ENCODE results near the gene KATNB1.
"Not testable (repeated sequence)": the region's sequence is repeated elsewhere in the genome, so short reads cannot be mapped to it uniquely, and the experiment has no call there.

Gene KATNB1

GRCh38 chr16:57726433-57726947 is 9.1 kb upstream of the KATNB1 start:
- DNase-seq, result no peak

DNA sequence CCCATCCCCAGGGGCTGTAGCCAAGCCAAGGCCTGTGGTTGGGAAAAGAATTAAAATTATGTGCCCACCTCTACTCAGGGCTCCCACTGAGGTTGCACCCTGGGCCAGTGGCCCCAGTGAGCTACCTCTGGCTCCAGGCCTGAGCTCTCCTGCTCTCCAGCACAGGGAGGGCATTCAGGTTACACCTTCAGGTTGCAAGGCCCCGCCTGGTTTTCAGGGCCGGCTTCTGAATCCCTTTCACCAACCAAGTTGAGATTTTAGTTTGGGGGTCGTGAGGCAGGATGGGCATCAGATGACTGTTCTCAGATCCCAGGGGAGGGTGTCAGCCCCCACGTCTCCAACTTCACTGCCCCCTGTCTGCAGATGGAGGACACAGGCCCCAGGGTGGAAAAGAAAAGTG is 8.0 kb upstream of the KATNB1 start:
- no peak for DNase-seq

DNA sequence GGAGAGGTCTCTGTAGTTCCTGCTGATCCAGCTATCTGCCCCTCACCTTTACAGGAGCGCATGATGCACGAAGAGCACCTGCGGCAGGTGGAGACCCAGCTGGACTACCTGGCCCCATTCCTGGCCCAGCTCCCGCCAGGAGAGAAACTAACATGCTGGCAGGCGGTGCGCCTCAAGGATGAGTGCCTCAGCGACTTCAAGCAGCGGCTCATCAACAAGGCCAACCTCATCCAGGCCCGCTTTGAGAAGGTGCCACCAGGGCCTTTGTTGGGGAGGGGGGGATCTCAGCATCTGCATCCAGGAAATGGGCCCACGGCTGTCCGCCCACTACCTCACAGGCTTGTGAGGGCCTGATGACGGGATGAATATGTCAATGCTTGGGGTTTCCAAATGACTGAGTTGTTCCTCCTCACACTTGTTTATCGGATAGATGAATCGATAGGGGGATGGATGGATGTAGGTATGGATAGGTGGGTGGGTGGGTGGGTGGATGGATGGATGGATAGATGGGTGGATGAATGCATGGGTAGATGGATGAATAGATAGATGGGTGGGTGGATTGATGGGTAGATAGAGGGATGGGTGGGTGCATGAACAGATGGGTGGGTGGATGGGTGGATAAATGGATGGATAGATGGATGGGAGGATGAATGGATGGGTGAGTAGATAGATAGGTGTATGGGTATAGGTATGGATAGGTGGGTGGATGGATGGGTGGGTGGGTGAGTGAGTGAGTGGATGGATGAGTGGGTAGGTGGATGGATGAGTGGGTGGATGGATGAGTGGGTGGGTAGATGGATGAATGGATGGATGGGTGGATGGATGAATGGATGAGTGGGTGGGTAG is 7.0 kb upstream of the KATNB1 start:
- no peak for DNase-seq

- DNase-seq, result no peak
Observed at GRCh38 chr16:57729182-57729484, 6.4 kb upstream of the KATNB1 start.

DNA sequence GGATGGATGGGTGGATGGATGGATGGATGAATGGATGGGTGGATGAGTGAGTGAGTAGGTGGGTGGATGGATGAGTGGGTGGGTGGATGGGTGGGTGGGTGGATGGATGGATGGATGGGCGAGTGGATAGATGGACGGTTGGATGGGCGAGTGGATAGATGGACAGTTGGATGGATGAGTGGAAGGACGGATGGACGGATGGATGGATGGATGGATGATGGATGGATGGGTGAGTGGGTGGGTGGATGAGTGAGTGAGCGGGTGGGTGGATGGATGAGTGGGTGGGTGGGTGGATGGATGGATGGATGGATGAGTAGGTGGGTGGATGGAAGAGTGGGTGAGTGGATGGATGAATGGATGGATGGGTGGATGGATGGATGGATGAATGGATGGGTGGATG is 5.7 kb upstream of the KATNB1 start:
- not testable (repeated sequence) for DNase-seq

GRCh38 chr16:57730771-57731730 is 4.5 kb upstream of the KATNB1 start:
- no peak for DNase-seq

GRCh38 chr16:57732037-57732436 is 3.5 kb upstream of the KATNB1 start:
- DNase-seq, result no peak

DNA sequence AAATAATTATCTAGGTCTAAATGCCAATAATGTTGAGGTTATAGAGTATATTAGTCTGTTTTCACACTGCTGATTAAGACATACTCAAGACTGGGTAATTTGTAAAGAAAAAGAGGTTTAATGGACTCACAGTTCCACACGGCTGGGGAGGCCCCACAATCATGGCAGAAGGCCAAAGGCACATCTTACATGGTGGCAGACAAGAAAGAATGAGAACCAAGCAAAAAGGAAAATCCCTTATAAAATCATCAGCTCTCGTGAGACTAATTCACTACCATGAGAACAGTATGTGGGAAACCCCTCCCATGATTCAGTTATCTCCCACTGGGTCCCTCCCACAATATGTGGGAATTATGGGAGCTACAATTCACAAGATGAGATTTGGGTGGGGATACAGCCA is 2.9 kb upstream of the KATNB1 start:
- DNase-seq, result no peak

DNA sequence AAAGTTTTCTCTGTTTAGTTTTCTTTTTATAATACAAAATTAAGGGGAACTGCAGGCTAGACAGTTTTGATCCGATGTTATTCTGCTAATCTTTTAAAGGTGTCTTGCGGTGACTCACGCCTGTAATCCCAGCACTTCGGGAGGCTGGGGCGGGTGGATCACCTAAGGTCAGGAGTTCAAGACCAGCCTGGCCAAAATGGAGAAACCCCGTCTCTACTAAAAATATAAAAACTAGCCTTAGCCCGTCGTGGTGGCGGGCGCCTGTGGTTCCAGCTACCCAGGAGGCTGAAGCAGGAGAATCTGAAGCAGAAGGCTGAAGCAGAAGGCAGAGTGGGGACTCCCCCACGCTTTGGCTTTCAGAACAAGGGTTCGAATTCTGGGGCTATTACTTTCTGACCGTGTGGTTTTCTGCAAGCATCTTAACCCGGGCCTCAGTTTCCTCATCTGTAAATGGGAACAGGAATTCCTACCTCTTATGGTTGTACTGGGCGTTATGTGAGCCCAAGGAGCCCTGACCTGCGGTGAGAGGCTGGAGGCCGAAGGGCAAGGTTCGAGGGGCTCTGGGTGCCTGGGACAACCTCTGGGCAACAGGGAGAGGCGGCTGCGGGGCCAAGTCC is 1.2 kb upstream of the KATNB1 start:
- DNase-seq, result no peak

DNA sequence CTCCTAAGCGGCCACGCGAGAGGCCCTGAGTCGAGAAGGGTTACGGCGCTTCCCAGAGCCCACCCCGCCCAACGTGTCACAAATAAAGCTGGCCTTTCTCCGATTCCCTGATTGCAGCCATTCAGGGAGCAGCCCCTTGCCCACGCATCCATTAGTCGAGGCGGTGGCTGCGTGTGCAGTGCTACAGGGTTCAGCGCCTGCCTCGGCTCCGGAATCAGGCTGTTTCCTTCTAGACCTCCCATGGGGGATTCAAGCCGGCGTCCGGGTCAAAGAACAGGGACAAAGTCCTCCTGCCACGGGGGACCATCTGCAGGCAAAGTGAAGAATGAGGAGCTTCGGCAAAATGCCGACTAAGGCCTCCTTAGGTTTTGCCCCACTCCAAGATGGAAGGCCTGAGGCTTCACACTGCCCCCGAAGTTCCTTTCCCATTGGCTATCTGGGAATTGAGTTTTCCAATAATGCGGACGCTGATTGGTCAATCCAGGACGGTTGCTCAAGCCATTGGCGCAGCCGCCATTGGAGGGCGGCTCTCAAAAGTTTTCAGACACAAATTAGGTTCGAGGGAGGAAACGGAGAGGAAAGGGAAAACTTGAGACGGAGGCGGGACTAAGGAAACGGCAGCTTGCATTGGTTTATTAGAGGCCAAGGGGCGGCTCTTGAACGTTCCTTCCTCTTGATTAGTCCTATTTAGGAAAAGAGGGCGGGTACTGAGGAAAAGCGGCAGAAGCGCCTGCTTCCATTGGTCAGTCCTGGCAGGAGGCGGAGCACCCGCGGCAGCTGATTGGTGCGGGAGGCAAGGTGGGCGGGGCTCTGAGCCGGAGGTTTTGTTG is 430 bp upstream of the KATNB1 start:
- peak; percentile 98 for DNase-seq

- peak; percentile 53 to 59 for DNase-seq
Observed at GRCh38 chr16:57736419-57737351, 1.1 kb downstream of the KATNB1 start.

DNA sequence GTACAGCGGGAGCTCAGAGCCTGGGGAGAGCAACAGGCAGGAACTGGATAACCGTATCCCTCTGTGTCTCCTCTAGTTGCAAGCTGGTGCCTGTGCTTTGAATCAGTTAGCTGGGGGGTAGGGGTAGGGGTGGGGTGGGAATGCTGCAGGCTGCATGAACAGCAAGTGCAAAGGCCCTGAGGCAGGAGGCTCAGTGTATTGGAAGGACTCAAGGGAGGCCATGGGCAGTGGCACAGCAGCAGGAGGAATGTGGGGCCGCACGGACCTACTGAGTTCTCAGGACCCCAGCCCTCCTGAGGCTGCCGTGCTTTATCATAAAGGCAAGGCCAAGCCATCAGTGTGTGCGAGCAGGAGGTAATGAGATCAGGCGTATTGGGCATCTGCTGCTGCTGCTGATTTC is 3.3 kb downstream of the KATNB1 start:
- DNase-seq, result no peak

GRCh38 chr16:57739756-57740422 is 4.3 kb downstream of the KATNB1 start:
- no peak for DNase-seq

GRCh38 chr16:57740423-57741071 is 5.0 kb downstream of the KATNB1 start:
- no peak for DNase-seq

- DNase-seq, result no peak
Observed at GRCh38 chr16:57741660-57742191, 6.2 kb downstream of the KATNB1 start.

DNA sequence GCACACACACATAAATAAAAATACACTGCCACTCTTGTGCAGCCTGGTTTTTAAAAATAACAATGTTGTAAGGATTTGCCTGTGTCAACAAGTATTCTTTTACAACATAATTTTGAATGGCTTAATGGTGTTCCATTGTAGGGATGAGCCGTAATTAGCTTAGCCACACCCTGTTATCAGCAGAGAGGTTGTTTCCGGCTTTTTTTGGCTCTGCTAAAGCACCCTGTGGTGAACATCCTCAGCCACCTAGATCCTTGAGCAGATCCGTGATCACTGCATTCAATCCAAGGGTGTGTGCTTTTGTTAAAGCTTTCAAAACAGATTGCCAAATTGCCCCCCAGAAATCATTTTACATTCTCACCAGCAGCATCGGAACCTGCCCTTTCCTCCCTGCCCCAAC is 7.0 kb downstream of the KATNB1 start:
- no peak for DNase-seq

- DNase-seq, result no peak
Observed at GRCh38 chr16:57743458-57743857, 7.9 kb downstream of the KATNB1 start.

DNA sequence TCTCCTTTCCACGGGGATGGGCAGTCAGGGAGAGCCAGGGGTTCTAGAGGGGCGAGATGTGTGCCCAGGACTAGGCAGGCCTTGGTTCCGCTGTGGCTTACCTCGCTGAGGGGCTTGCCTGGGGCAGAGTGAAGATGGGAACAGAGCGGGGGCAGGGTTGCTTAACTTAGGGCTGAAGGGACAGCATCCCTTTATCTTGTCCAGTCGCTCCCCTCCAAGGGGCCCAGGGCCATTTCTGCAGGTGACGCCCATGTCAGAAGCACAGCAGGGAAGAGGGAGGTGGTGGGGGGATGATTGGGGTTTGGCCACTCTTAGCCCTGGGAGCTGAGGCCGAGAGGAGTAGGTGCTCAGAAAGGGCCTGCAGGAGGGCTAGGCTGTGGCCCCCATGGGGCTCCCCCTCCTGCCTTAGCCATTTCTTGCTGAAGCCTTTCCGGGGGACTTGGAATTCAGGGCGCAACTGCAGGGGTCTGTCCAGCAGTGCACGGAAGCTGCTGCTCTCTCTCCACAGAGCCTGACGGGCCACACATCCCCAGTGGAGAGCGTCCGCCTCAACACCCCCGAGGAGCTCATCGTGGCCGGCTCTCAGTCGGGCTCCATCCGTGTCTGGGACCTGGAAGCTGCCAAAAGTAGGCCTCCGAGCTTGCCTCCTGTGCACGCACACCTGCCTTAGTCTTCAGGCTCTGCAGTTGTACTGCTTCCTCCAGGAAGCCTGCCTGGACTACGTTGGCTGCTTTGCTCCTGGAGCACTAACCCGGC is 8.5 kb downstream of the KATNB1 start:
- DNase-seq, result no peak

- DNase-seq, result no peak
Observed at GRCh38 chr16:57744642-57744903, 9.0 kb downstream of the KATNB1 start.
